Measurements from ENCODE around the gene VPS26C.

The VPS26C gene

GRCh38 chr21:37196847-37197246 is 70.3 kb downstream of the VPS26C start:
- no peak for TF ChIP-seq ZNF565 (CRISPR knock-in tag; conservative IDR thresholded peaks at IDR 0.05; ENCODE audit: low read depth)
- no peak for TF ChIP-seq ZNF8 (CRISPR knock-in tag; IDR thresholded peaks at IDR 0.05)
- TF ChIP-seq ESRRG (CRISPR knock-in tag; IDR thresholded peaks at IDR 0.05): no peak
- TF ChIP-seq, protein P1, sequence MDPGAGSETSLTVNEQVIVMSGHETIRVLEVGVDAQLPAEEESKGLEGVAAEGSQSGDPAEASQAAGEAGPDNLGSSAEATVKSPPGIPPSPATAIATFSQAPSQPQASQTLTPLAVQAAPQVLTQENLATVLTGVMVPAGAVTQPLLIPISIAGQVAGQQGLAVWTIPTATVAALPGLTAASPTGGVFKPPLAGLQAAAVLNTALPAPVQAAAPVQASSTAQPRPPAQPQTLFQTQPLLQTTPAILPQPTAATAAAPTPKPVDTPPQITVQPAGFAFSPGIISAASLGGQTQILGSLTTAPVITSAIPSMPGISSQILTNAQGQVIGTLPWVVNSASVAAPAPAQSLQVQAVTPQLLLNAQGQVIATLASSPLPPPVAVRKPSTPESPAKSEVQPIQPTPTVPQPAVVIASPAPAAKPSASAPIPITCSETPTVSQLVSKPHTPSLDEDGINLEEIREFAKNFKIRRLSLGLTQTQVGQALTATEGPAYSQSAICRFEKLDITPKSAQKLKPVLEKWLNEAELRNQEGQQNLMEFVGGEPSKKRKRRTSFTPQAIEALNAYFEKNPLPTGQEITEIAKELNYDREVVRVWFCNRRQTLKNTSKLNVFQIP (CRISPR knock-in tag; IDR thresholded peaks at IDR 0.05; ENCODE audit: borderline replicate concordance, low read depth): no peak
- TF ChIP-seq ISL1 (CRISPR knock-in tag; IDR thresholded peaks at IDR 0.05): no peak
- TF ChIP-seq, protein P2, sequence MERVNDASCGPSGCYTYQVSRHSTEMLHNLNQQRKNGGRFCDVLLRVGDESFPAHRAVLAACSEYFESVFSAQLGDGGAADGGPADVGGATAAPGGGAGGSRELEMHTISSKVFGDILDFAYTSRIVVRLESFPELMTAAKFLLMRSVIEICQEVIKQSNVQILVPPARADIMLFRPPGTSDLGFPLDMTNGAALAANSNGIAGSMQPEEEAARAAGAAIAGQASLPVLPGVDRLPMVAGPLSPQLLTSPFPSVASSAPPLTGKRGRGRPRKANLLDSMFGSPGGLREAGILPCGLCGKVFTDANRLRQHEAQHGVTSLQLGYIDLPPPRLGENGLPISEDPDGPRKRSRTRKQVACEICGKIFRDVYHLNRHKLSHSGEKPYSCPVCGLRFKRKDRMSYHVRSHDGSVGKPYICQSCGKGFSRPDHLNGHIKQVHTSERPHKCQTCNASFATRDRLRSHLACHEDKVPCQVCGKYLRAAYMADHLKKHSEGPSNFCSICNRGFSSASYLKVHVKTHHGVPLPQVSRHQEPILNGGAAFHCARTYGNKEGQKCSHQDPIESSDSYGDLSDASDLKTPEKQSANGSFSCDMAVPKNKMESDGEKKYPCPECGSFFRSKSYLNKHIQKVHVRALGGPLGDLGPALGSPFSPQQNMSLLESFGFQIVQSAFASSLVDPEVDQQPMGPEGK (CRISPR knock-in tag; IDR thresholded peaks at IDR 0.05; ENCODE audit: borderline replicate concordance): no peak
- no peak for TF ChIP-seq SNAI2 (CRISPR knock-in tag; IDR thresholded peaks at IDR 0.05)
- TF ChIP-seq ZFP3 (CRISPR knock-in tag; IDR thresholded peaks at IDR 0.05): no peak
- no peak for TF ChIP-seq GLIS3 (CRISPR knock-in tag; IDR thresholded peaks at IDR 0.05)
- TF ChIP-seq, protein P3, sequence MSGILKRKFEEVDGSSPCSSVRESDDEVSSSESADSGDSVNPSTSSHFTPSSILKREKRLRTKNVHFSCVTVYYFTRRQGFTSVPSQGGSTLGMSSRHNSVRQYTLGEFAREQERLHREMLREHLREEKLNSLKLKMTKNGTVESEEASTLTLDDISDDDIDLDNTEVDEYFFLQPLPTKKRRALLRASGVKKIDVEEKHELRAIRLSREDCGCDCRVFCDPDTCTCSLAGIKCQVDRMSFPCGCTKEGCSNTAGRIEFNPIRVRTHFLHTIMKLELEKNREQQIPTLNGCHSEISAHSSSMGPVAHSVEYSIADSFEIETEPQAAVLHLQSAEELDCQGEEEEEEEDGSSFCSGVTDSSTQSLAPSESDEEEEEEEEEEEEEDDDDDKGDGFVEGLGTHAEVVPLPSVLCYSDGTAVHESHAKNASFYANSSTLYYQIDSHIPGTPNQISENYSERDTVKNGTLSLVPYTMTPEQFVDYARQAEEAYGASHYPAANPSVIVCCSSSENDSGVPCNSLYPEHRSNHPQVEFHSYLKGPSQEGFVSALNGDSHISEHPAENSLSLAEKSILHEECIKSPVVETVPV (CRISPR knock-in tag; IDR thresholded peaks at IDR 0.05): no peak
- no peak for TF ChIP-seq ARNTL (CRISPR knock-in tag; IDR thresholded peaks at IDR 0.05; ENCODE audit: borderline replicate concordance, low read depth)
- no peak for TF ChIP-seq BACH2 (CRISPR knock-in tag; IDR thresholded peaks at IDR 0.05; ENCODE audit: borderline replicate concordance)
- no peak for TF ChIP-seq ZFP30 (CRISPR knock-in tag; IDR thresholded peaks at IDR 0.05)
- TF ChIP-seq TCF4 (CRISPR knock-in tag; IDR thresholded peaks at IDR 0.05; ENCODE audit: borderline replicate concordance): no peak
- no peak for ATAC-seq

- no peak for ATAC-seq
- TF ChIP-seq, protein P1 (CRISPR knock-in tag; IDR thresholded peaks at IDR 0.05; ENCODE audit: borderline replicate concordance, low read depth): no peak
- TF ChIP-seq ZFP30 (CRISPR knock-in tag; IDR thresholded peaks at IDR 0.05) (no peak), TCF4 (CRISPR knock-in tag; IDR thresholded peaks at IDR 0.05; ENCODE audit: borderline replicate concordance) (no peak), ARNTL (CRISPR knock-in tag; IDR thresholded peaks at IDR 0.05; ENCODE audit: borderline replicate concordance, low read depth) (no peak)
Observed at GRCh38 chr21:37195610-37196009, 71.5 kb downstream of the VPS26C start.

DNA sequence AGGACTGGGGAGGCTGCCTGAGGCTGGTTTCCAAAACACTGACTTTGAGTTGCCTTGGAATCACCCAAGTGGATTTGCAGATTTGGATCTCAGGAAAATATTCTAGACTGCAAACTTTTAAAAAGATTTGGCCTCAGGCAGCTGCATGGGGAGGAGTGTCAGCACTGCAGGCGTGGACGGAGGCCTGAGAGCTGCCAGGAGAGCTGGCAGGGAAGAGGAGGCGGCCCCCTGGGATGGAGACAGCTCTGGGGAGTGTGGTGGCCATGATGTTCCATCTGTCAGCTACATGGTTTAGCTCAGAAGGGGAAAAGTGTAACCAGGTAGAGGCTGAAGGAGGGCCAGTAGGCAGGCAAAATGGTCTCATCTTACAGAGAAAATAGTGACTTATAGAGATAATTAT is 72.1 kb downstream of the VPS26C start:
- TF ChIP-seq ZNF8 (CRISPR knock-in tag; IDR thresholded peaks at IDR 0.05) (no peak), ZC3H10 (CRISPR knock-in tag; IDR thresholded peaks at IDR 0.05) (no peak), TOX (CRISPR knock-in tag; IDR thresholded peaks at IDR 0.05; ENCODE audit: borderline replicate concordance) (no peak), PPARA (CRISPR knock-in tag; IDR thresholded peaks at IDR 0.05; ENCODE audit: borderline replicate concordance) (no peak), BACH2 (CRISPR knock-in tag; IDR thresholded peaks at IDR 0.05; ENCODE audit: borderline replicate concordance) (no peak), CREB5 (CRISPR knock-in tag; IDR thresholded peaks at IDR 0.05; ENCODE audit: low read depth) (no peak), OSR1 (CRISPR knock-in tag; IDR thresholded peaks at IDR 0.05) (no peak), CSDC2 (CRISPR knock-in tag; IDR thresholded peaks at IDR 0.05) (no peak), ZFP30 (CRISPR knock-in tag; IDR thresholded peaks at IDR 0.05) (no peak), ZNF565 (CRISPR knock-in tag; conservative IDR thresholded peaks at IDR 0.05; ENCODE audit: low read depth) (no peak)
- TF ChIP-seq, protein P2 (CRISPR knock-in tag; IDR thresholded peaks at IDR 0.05; ENCODE audit: borderline replicate concordance): no peak

More for the DNA sequence above, 72.1 kb downstream of the VPS26C start:
- ATAC-seq: no peak
